Breast epithelium (tissue), 4 donors: ENCODE results near the gene MMAB. TPM values are rescaled to one million over a fixed set of nuclear protein-coding genes. Genes with fewer than 3 reads are reported as not detected.

Experiments used
- DNase-seq, 2 donors: peaks; one replicate each; pipeline ENCODE4 v3.0.0-alpha.2; 2019; ENCODE audit warnings: low spot score in 2 of 2
- H3K27ac ChIP-seq, 2 donors: fragments of 200-600 bp; sonication (generic) in 1 of 2; one replicate each; pipeline ENCODE4 v1.5.1; 2016 to 2019; ENCODE audit warnings: mild to moderate bottlenecking in 1 of 2
- H3K27me3 ChIP-seq, 2 donors: fragments of 200-600 bp; sonication (generic) in 1 of 2; one replicate each; pipeline versions ENCODE4 v1.5.1 to v1.6.0; 2017 to 2019; ENCODE audit warnings: control low read depth in 1 of 2, mild to moderate bottlenecking in 1 of 2
- H3K36me3 ChIP-seq: fragments of 200-600 bp; one replicate; pipeline ENCODE4 v1.5.1; 2019
- H3K4me1 ChIP-seq, 2 donors: fragments of 200-600 bp; sonication (generic); one replicate each; pipeline ENCODE4 v1.5.1; 2016 to 2019; ENCODE audit warnings: control low read depth in 1 of 2
- H3K4me3 ChIP-seq, 3 donors: fragments of 200-600 bp; sonication (generic); 1 replicate in 2 of 3; 2 replicates in 1 of 3; pipeline ENCODE4 v1.5.1; 2016 to 2019; ENCODE audit warnings: mild to moderate bottlenecking in 3 of 3, moderate library complexity in 2 of 3
- H3K9me3 ChIP-seq, 2 donors: fragments of 200-600 bp; sonication (generic) in 1 of 2; one replicate each; pipeline ENCODE4 v1.5.1; 2016 to 2019; ENCODE audit warnings: control low read depth in 1 of 2
- CTCF ChIP-seq, 3 donors: fragments of 450-650 bp; IDR thresholded peaks; one replicate each; pipeline ENCODE4 v1.5.1; 2016 to 2017; ENCODE audit warnings: antibody characterized with exemption in 3 of 3, mild to moderate bottlenecking in 3 of 3, moderate library complexity in 3 of 3
- POLR2A ChIP-seq: fragments of 450-650 bp; IDR thresholded peaks from one replicate; pipeline ENCODE4 v1.6.1; 2016; ENCODE audit warnings: antibody characterized with exemption, mild to moderate bottlenecking, moderate library complexity
- POLR2AphosphoS5 ChIP-seq, 3 donors: sonication (generic); formaldehyde crosslinking; IDR thresholded peaks; one replicate each; pipeline ENCODE4 v1.6.1; 2017; ENCODE audit warnings: antibody characterized with exemption in 3 of 3
- intact Hi-C: fragments of 100-400 bp; cut with DNase I; formaldehyde crosslinking; loops from one replicate; pipeline ENCODE4 v1.15.1; 2023; ENCODE audit warnings: low total_unique reads
- total RNA-seq, 3 donors: library from RNA; depleted of rRNA; stranded (reverse); fragments of >200 nt; gene quantifications; one replicate each; pipeline ENCODE4 v1.1.0, GENCODE V29; 2016

MMAB gene
- total RNA-seq, 3 donors from 2014 or later = 23.9 to 29.1 (median 28.6) TPM

GRCh38 chr12:109510196-109510595 lies 63.1 kb downstream of the MMAB start:
- H3K27me3 ChIP-seq = no peaks in the 10 kb centered on the region
- H3K9me3 ChIP-seq = no peaks in the 10 kb centered on the region
- intact Hi-C loops = loop anchor here (5.0 kb wide), 1 partner anchor 267 kb away; no protein-coding TSS in a partner anchor

GRCh38 chr12:109504068-109504467 lies 69.2 kb downstream of the MMAB start:
- peaks cover 17% of the 10 kb centered on the region for H3K36me3 ChIP-seq
- intact Hi-C loops = no loop called here
- DNase-seq = no peak
- TF ChIP-seq POLR2AphosphoS5 (IDR thresholded peaks at IDR 0.05) (no peak), CTCF (IDR thresholded peaks at IDR 0.05) (no peak), POLR2A (no peak)
- no peaks in the 10 kb centered on the region for H3K27me3 ChIP-seq
- no peaks in the 10 kb centered on the region for H3K9me3 ChIP-seq
- H3K4me1 ChIP-seq = no peaks in the 10 kb centered on the region
- no peak overlapping the region for H3K4me3 ChIP-seq
- H3K27ac ChIP-seq = no peak overlapping the region

More at GRCh38 chr12:109510196-109510595, 63.1 kb downstream of the MMAB start:
- no peak for DNase-seq
- H3K4me3 ChIP-seq = no peak overlapping the region
- peaks cover 22% of the 10 kb centered on the region for H3K36me3 ChIP-seq
- H3K4me1 ChIP-seq = no peaks in the 10 kb centered on the region
- no peak overlapping the region for H3K27ac ChIP-seq
- TF ChIP-seq POLR2A (no peak), POLR2AphosphoS5 (IDR thresholded peaks at IDR 0.05) (no peak), CTCF (IDR thresholded peaks at IDR 0.05) (no peak)

Other genes starting within 250 kb of the MMAB start
- gene MYO1H, start 225.6 kb downstream of the MMAB start, total RNA-seq = 1 to 10 TPM in 1 of 3 donors, under 1 TPM in 2; under 0.01 to 2.0 (median 0.16) TPM
- 10 to 100 TPM; 65.3 to 86.2 (median 70.4) TPM for gene KCTD10, start 96.2 kb downstream of the MMAB start, total RNA-seq
- gene UBE3B, start 95.9 kb downstream of the MMAB start, total RNA-seq = 10 to 100 TPM; 34.7 to 54.7 (median 47.7) TPM
- 10 to 100 TPM in 2 of 3 donors, 1 to 10 TPM in 1; 8.8 to 18.4 (median 17.6) TPM for gene MVK, start 290 bp upstream of the MMAB start, total RNA-seq
- 1 to 10 TPM in 2 of 3 donors, under 1 TPM in 1; 0.32 to 7.3 (median 1.3) TPM for gene FAM222A, start 140.3 kb upstream of the MMAB start, total RNA-seq